Colonic mucosa (tissue), 4 donors: Measurements from ENCODE around the gene CHST3. TPM values are rescaled to one million over a fixed set of nuclear protein-coding genes. Genes with fewer than 3 reads are reported as not detected.
A peak's percentile ranks its signal among the peaks of the same experiment; 100 is the strongest.
"Not testable (repeated sequence)": the region's sequence is repeated elsewhere in the genome, so short reads cannot be mapped to it uniquely, and the experiment has no call there.

Experiments
- DNase-seq: peaks from one replicate; pipeline ENCODE4 v3.0.0-alpha.2; 2020
- H3K27ac ChIP-seq: fragments of 200-600 bp; one replicate; pipeline ENCODE4 v1.8.0; 2021
- H3K27me3 ChIP-seq: fragments of 200-600 bp; one replicate; pipeline ENCODE4 v1.8.0; 2021
- H3K36me3 ChIP-seq: fragments of 200-600 bp; one replicate; pipeline ENCODE4 v1.8.0; 2021
- H3K4me1 ChIP-seq: fragments of 200-600 bp; one replicate; pipeline ENCODE4 v1.8.0; 2021; ENCODE audit warnings: mild to moderate bottlenecking
- H3K4me3 ChIP-seq: fragments of 200-600 bp; one replicate; pipeline ENCODE4 v1.8.0; 2021
- H3K9ac ChIP-seq, 2 donors: one replicate each; pipeline ENCODE4 v1.7.0; 2013; ENCODE audit warnings: control low read depth in 2 of 2, low read depth in 2 of 2, low read length in 2 of 2
- H3K9me3 ChIP-seq: fragments of 200-600 bp; one replicate; pipeline ENCODE4 v1.8.0; 2021
- intact Hi-C: fragments of 100-400 bp; cut with DNase I; formaldehyde crosslinking; loops from one replicate; pipeline ENCODE4 v1.14.1; 2022
- total RNA-seq, 2 donors: library from RNA; stranded (reverse); fragmentation: NEBNext Ultra II Directional in 1 of 2; extraction: Animal tissue kit (Norgen Biotek cat#: 25700) in 1 of 2; gene quantifications; one replicate each; pipeline ENCODE4 v1.2.1, GENCODE V29; 2021
- TF ChIP-seq, protein P1 (sequence below): fragments of 200-600 bp; IDR thresholded peaks from one replicate; pipeline ENCODE4 v1.8.0; 2022; ENCODE audit warnings: antibody characterized with exemption, mild to moderate bottlenecking
- donor health status: healthy.
- donor health status: DM: no; HTN: no; CAD: no.
- donor health status: DM: no; HTN: no; CAD: no.

Gene CHST3
- total RNA-seq, 2 donors from 2014 or later: 2.5 to 3.4 TPM

GRCh38 chr10:71984126-71984808 lies 20.1 kb downstream of the CHST3 start:
- Histone ChIP-seq H3K4me3 (no peak overlapping the region), H3K36me3 (no peaks in the 10 kb centered on the region), H3K9ac (no peak overlapping the region), H3K9me3 (no peaks in the 10 kb centered on the region), H3K27ac (peak overlapping the region; percentile 18), H3K27me3 (no peaks in the 10 kb centered on the region), H3K4me1 (no peaks in the 10 kb centered on the region)
- intact Hi-C loops: no loop called here
- no peak for DNase-seq
- TF ChIP-seq, protein P1, sequence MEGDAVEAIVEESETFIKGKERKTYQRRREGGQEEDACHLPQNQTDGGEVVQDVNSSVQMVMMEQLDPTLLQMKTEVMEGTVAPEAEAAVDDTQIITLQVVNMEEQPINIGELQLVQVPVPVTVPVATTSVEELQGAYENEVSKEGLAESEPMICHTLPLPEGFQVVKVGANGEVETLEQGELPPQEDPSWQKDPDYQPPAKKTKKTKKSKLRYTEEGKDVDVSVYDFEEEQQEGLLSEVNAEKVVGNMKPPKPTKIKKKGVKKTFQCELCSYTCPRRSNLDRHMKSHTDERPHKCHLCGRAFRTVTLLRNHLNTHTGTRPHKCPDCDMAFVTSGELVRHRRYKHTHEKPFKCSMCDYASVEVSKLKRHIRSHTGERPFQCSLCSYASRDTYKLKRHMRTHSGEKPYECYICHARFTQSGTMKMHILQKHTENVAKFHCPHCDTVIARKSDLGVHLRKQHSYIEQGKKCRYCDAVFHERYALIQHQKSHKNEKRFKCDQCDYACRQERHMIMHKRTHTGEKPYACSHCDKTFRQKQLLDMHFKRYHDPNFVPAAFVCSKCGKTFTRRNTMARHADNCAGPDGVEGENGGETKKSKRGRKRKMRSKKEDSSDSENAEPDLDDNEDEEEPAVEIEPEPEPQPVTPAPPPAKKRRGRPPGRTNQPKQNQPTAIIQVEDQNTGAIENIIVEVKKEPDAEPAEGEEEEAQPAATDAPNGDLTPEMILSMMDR: no peak

GRCh38 chr10:71984809-71985388 lies 20.7 kb downstream of the CHST3 start:
- peak overlapping the region; percentile 18 for H3K27ac ChIP-seq

DNA sequence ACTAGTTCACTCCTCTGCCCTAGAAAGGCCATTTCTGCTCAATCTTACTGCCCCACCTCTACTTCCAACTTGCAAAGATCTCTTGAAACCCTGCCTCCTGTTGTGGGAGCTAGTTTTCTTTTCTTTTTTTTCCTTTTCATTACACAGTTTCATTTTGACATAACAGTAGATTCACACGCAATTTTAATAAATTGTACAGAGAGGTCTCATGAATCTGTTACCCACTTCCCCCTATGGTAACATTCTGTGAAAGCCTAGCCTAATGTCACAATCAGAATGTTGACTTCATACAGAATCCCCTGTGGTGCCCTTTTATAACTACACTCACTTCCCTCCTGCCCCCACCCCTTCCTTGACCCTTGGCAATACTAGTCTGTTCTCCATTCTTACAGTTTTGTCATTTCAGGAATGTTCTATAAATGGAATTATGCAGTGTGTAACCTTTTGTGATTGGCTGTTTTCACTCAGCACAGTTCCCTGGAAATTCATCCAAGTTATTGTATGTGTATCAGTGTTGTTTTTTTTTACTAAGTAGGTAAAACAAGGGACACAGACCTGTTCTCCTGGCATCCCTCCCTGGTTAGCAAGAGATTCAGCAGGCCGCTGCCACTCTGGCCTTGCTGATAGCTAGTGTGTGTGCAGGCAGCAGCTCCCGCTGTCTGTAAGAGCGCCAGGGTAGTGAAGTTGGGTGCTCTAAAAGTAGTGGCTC lies 21.5 kb downstream of the CHST3 start:
- TF ChIP-seq, protein P1: no peak
- intact Hi-C loops: no loop called here
- Histone ChIP-seq H3K4me3 (no peak overlapping the region), H3K27ac (peak overlapping the region; percentile 18), H3K9ac (no peak overlapping the region), H3K4me1 (no peaks in the 10 kb centered on the region), H3K27me3 (no peaks in the 10 kb centered on the region), H3K9me3 (no peaks in the 10 kb centered on the region), H3K36me3 (no peaks in the 10 kb centered on the region)
- no peak for DNase-seq

More at GRCh38 chr10:71984809-71985388, 20.7 kb downstream of the CHST3 start:
- TF ChIP-seq, protein P1: no peak
- no peak for DNase-seq
- Histone ChIP-seq H3K27me3 (no peaks in the 10 kb centered on the region), H3K9ac (no peak overlapping the region), H3K9me3 (no peaks in the 10 kb centered on the region), H3K4me3 (no peak overlapping the region), H3K36me3 (no peaks in the 10 kb centered on the region), H3K4me1 (no peaks in the 10 kb centered on the region)
- intact Hi-C loops: no loop called here

DNA sequence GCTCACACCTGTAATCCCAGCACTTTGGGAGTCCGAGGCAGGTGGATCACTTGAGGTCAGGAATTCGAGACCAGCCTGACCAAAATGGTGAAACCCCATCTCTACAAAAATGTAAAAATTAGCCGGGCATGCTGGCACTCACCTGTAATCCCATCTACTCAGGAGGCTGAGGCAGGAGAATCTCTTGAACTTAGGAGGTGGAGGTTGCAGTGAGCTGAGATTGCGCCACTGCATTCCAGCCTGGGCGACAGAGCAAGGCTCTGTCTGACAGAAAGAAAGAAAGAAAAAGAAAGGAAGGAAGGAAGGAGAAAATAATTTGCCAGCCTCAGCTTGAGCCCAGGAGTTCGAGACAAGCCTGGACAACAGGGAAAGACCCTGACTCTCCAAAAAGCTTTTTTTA lies 24.7 kb downstream of the CHST3 start:
- H3K4me1 ChIP-seq, DNase-seq, H3K27me3 ChIP-seq, H3K9ac ChIP-seq, H3K27ac ChIP-seq, H3K4me3 ChIP-seq, H3K36me3 ChIP-seq, intact Hi-C loops, H3K9me3 ChIP-seq: not testable (repeated sequence)

GRCh38 chr10:71989661-71990454 lies 25.7 kb downstream of the CHST3 start:
- DNase-seq: no peak
- intact Hi-C loops: no loop called here
- Histone ChIP-seq H3K9me3 (no peaks in the 10 kb centered on the region), H3K27me3 (no peaks in the 10 kb centered on the region), H3K4me1 (no peaks in the 10 kb centered on the region), H3K9ac (no peak overlapping the region), H3K36me3 (no peaks in the 10 kb centered on the region), H3K4me3 (no peak overlapping the region), H3K27ac (no peak overlapping the region)
- TF ChIP-seq, protein P1: no peak
